WTC11 (cell line): ENCODE measurements around the gene TRAPPC8. TPM values are rescaled to one million over a fixed set of nuclear protein-coding genes. Genes with fewer than 3 reads are reported as not detected.
"Not testable (repeated sequence)": the region's sequence is repeated elsewhere in the genome, so short reads cannot be mapped to it uniquely, and the experiment has no call there.

Source experiments
- ATAC-seq: fragments of 200-7000 bp; cut with Tn5 transposase; 2 replicates; pipeline ENCODE4 v1.10.0; 2021; ENCODE audit warnings: mild to moderate bottlenecking, moderate library complexity
- CTCF ChIA-PET: fragments of 300-600 bp; sonication (Branson Sonifier 250); formaldehyde crosslinking; loops from one replicate; lab custom pipeline; 2021; ENCODE audit warnings: antibody characterized with exemption; lab: Charles Lee
- POLR2A ChIA-PET: fragments of 350-600 bp; sonication (Branson Sonifier 250); formaldehyde crosslinking; loops from one replicate; lab custom pipeline; 2021; ENCODE audit warnings: antibody characterized with exemption; lab: Charles Lee
- DNase-seq: peaks from one replicate; pipeline ENCODE4 v3.0.0; 2021; ENCODE audit warnings: low spot score
- H3K27ac Mint-ChIP-seq: 2 replicates; pipeline ENCODE4 v1.8.0; 2021; ENCODE audit warnings: mixed read lengths
- H3K27me3 Mint-ChIP-seq: 2 replicates; pipeline ENCODE4 v1.8.0; 2021; ENCODE audit warnings: low read depth, mild to moderate bottlenecking, moderate library complexity, mixed read lengths
- H3K36me3 Mint-ChIP-seq: 2 replicates; pipeline ENCODE4 v1.8.0; 2021; ENCODE audit warnings: mixed read lengths
- H3K4me1 Mint-ChIP-seq: 2 replicates; pipeline ENCODE4 v1.8.0; 2022; ENCODE audit warnings: mixed read lengths
- H3K4me3 Mint-ChIP-seq: 2 replicates; pipeline ENCODE4 v1.8.0; 2021; ENCODE audit warnings: mild to moderate bottlenecking, moderate library complexity, mixed read lengths
- H3K9me3 Mint-ChIP-seq: 2 replicates; pipeline ENCODE4 v1.8.0; 2021; ENCODE audit warnings: mixed read lengths
- AR ChIP-seq: fragments of 250-450 bp; sonication (Bioruptor Pico); IDR thresholded peaks from 2 replicates; pipeline ENCODE4 v1.9.0; 2021; ENCODE audit warnings: mild to moderate bottlenecking
- ATF6 ChIP-seq: sonication (generic); formaldehyde crosslinking; IDR thresholded peaks from 2 replicates; pipeline ENCODE4 v1.8.1; 2023; ENCODE audit warnings: mild to moderate bottlenecking, missing genetic modification reagents
- CREB1 ChIP-seq: sonication (generic); formaldehyde crosslinking; IDR thresholded peaks from 2 replicates; pipeline ENCODE4 v1.8.0; 2023; ENCODE audit warnings: mild to moderate bottlenecking, missing genetic modification reagents
- E2F4 ChIP-seq: sonication (generic); formaldehyde crosslinking; IDR thresholded peaks from 2 replicates; pipeline ENCODE4 v1.8.1; 2022; ENCODE audit warnings: low read depth, mild to moderate bottlenecking, moderate library complexity, missing genetic modification reagents, borderline replicate concordance
- ERG ChIP-seq: fragments of 250-450 bp; sonication (Bioruptor Pico); IDR thresholded peaks from 2 replicates; pipeline ENCODE4 v1.8.0; 2021; ENCODE audit warnings: mild to moderate bottlenecking
- FOXJ3 ChIP-seq: sonication (generic); formaldehyde crosslinking; IDR thresholded peaks from 2 replicates; pipeline ENCODE4 v1.9.0; 2021; ENCODE audit warnings: missing genetic modification reagents, mild to moderate bottlenecking, borderline replicate concordance
- GABPB1 ChIP-seq: sonication (generic); formaldehyde crosslinking; IDR thresholded peaks from 2 replicates; pipeline ENCODE4 v1.8.1; 2023; ENCODE audit warnings: mild to moderate bottlenecking, missing genetic modification reagents
- GRHL2 ChIP-seq: fragments of 250-450 bp; sonication (Bioruptor Pico); IDR thresholded peaks from 2 replicates; pipeline ENCODE4 v1.8.0; 2022; ENCODE audit warnings: mild to moderate bottlenecking, moderate library complexity; ENCODE audit not compliant: insufficient replicate concordance, severe bottlenecking
- MAX ChIP-seq: sonication (generic); formaldehyde crosslinking; IDR thresholded peaks from 2 replicates; pipeline ENCODE4 v1.8.0; 2022; ENCODE audit warnings: mild to moderate bottlenecking, missing genetic modification reagents
- NFYB ChIP-seq: sonication (generic); formaldehyde crosslinking; conservative IDR thresholded peaks from 2 replicates; pipeline ENCODE4 v1.8.0; 2022; ENCODE audit warnings: low read depth, missing genetic modification reagents
- ZMAT4 ChIP-seq: fragments of 250-450 bp; sonication (Bioruptor Pico); IDR thresholded peaks from 2 replicates; pipeline ENCODE4 v1.9.0; 2021; ENCODE audit warnings: mild to moderate bottlenecking
- ZNF121 ChIP-seq: sonication (generic); formaldehyde crosslinking; IDR thresholded peaks from 2 replicates; pipeline ENCODE4 v1.8.0; 2023; ENCODE audit warnings: missing genetic modification reagents
- ZNF219 ChIP-seq: sonication (generic); formaldehyde crosslinking; IDR thresholded peaks from 2 replicates; pipeline ENCODE4 v1.8.0; 2023; ENCODE audit warnings: missing genetic modification reagents, mild to moderate bottlenecking, borderline replicate concordance
- ZNF396 ChIP-seq: fragments of 250-450 bp; sonication (Bioruptor Pico); IDR thresholded peaks from 2 replicates; pipeline ENCODE4 v1.8.0; 2021; ENCODE audit warnings: mild to moderate bottlenecking, moderate library complexity, borderline replicate concordance
- ZNF423 ChIP-seq: fragments of 250-450 bp; sonication (Bioruptor Pico); IDR thresholded peaks from 2 replicates; pipeline ENCODE4 v2.1.2; 2022; ENCODE audit warnings: mild to moderate bottlenecking, moderate library complexity
- ZNF532 ChIP-seq: fragments of 250-450 bp; sonication (Bioruptor Pico); IDR thresholded peaks from 2 replicates; pipeline ENCODE4 v1.9.0; 2021; ENCODE audit warnings: mild to moderate bottlenecking, borderline replicate concordance
- total RNA-seq: library from RNA; stranded (reverse); gene quantifications from 3 replicates; pipeline ENCODE4 v1.2.3, GENCODE V29; 2021

Gene TRAPPC8
- total RNA-seq, 1 experiment from 2014 or later, result 56.3 TPM

GRCh38 chr18:31954349-31954748 is 11.4 kb upstream of the TRAPPC8 start:
- Mint-ChIP-seq H3K36me3 (peaks cover 4% of the 10 kb centered on the region; the same call in 1 of the 2 replicates), H3K27me3 (no peaks in the 10 kb centered on the region), H3K4me1 (peaks cover 45% of the 10 kb centered on the region), H3K9me3 (no peaks in the 10 kb centered on the region), H3K4me3 (no peak overlapping the region), H3K27ac (peak overlapping the region; percentile 13; the same call in 1 of the 2 replicates)
- POLR2A ChIA-PET, result no interaction called here
- TF ChIP-seq ZNF219, result no peak
- TF ChIP-seq GABPB1 (CRISPR knock-in tag), result peak; percentile 88
- TF ChIP-seq ERG (CRISPR knock-in tag), result no peak
- no peak for TF ChIP-seq NFYB
- no peak for TF ChIP-seq ATF6 (CRISPR knock-in tag)
- CTCF ChIA-PET, result no interaction called here
- ATAC-seq (no peak), DNase-seq (no peak)

- DNase-seq, ATAC-seq, H3K27me3 Mint-ChIP-seq, H3K4me3 Mint-ChIP-seq, H3K9me3 Mint-ChIP-seq, H3K36me3 Mint-ChIP-seq, POLR2A ChIA-PET, H3K27ac Mint-ChIP-seq: not testable (repeated sequence)
- peaks cover 46% of the 10 kb centered on the region for H3K4me1 Mint-ChIP-seq
- CTCF ChIA-PET, result interaction anchor here (0.7 kb wide), 1 partner anchor 204 kb away, joined by 3 read pairs; no protein-coding TSS in a partner anchor
Measured at GRCh38 chr18:31953699-31954098, 10.8 kb upstream of the TRAPPC8 start.

- CTCF ChIA-PET, result interaction anchor here (1.6 kb wide), 1 partner anchor 9 kb away, joined by 8 read pairs; the partner anchor contains the start of gene TRAPPC8
- TF ChIP-seq FOXJ3 (CRISPR knock-in tag), result no peak
- TF ChIP-seq GRHL2, result no peak
- no peak for TF ChIP-seq E2F4
- TF ChIP-seq ZMAT4 (CRISPR knock-in tag), result no peak
- no peak for TF ChIP-seq ZNF121 (CRISPR knock-in tag)
- TF ChIP-seq CREB1 (CRISPR knock-in tag), result no peak
- no peak for TF ChIP-seq MAX (CRISPR knock-in tag)
- no peak for TF ChIP-seq AR (CRISPR knock-in tag)
- no peak for TF ChIP-seq ZNF423 (CRISPR knock-in tag)
- TF ChIP-seq ZNF532 (CRISPR knock-in tag), result no peak
- TF ChIP-seq ZNF396 (CRISPR knock-in tag), result no peak
- no peak for TF ChIP-seq ATF6 (CRISPR knock-in tag)
Measured at GRCh38 chr18:31952223-31952622, 9.3 kb upstream of the TRAPPC8 start.

More at GRCh38 chr18:31952223-31952622, 9.3 kb upstream of the TRAPPC8 start:
- no peak overlapping the region for H3K4me3 Mint-ChIP-seq
- H3K27ac Mint-ChIP-seq, result no peak overlapping the region
- H3K9me3 Mint-ChIP-seq, result peaks cover 4% of the 10 kb centered on the region; the same call in 1 of the 2 replicates
- ATAC-seq (no peak), DNase-seq (no peak)
- peaks cover 54% of the 10 kb centered on the region for H3K4me1 Mint-ChIP-seq
- H3K36me3 Mint-ChIP-seq, result peaks cover 5% of the 10 kb centered on the region; the same call in 1 of the 2 replicates
- H3K27me3 Mint-ChIP-seq, result no peaks in the 10 kb centered on the region
- POLR2A ChIA-PET, result interaction anchor here (1.2 kb wide), 1 partner anchor 9 kb away, joined by 5 read pairs; the partner anchor contains the start of gene TRAPPC8
